Neural crest cell (in vitro differentiated cells): ENCODE results near the gene RAB29. TPM values are rescaled to one million over a fixed set of nuclear protein-coding genes. Genes with fewer than 3 reads are reported as not detected.

Source experiments
- DNase-seq: peaks from one replicate; pipeline ENCODE4 v3.0.0; 2021; ENCODE audit warnings: low read depth, mixed read lengths, low spot score
- H3K27ac Mint-ChIP-seq: one replicate; pipeline ENCODE4 v1.8.0; 2021; ENCODE audit warnings: mild to moderate bottlenecking, mixed read lengths; ENCODE audit not compliant: unreplicated experiment
- H3K27me3 Mint-ChIP-seq: 2 replicates; pipeline ENCODE4 v1.8.0; 2021; ENCODE audit warnings: low read depth, mild to moderate bottlenecking, mixed read lengths
- H3K36me3 Mint-ChIP-seq: 2 replicates; pipeline ENCODE4 v1.8.0; 2021; ENCODE audit warnings: low read depth, mild to moderate bottlenecking, mixed read lengths
- H3K4me1 Mint-ChIP-seq: 2 replicates; pipeline ENCODE4 v1.8.0; 2021; ENCODE audit warnings: mixed read lengths
- H3K4me3 Mint-ChIP-seq: one replicate; pipeline ENCODE4 v1.8.0; 2021; ENCODE audit warnings: mild to moderate bottlenecking, mixed read lengths
- H3K9me3 Mint-ChIP-seq: 2 replicates; pipeline ENCODE4 v1.8.0; 2021; ENCODE audit warnings: mixed read lengths
- total RNA-seq: library from RNA; stranded (reverse); gene quantifications from 2 replicates; pipeline ENCODE4 v1.2.1, GENCODE V29; 2021
- TF ChIP-seq, protein P1 (sequence below): fragments of 200-600 bp; sonication (generic); conservative IDR thresholded peaks from 2 replicates; pipeline ENCODE4 v1.5.0; 2021; ENCODE audit warnings: antibody characterized with exemption, mild to moderate bottlenecking

The RAB29 gene
- total RNA-seq, 1 donor from 2014 or later: 9.0 TPM

DNA sequence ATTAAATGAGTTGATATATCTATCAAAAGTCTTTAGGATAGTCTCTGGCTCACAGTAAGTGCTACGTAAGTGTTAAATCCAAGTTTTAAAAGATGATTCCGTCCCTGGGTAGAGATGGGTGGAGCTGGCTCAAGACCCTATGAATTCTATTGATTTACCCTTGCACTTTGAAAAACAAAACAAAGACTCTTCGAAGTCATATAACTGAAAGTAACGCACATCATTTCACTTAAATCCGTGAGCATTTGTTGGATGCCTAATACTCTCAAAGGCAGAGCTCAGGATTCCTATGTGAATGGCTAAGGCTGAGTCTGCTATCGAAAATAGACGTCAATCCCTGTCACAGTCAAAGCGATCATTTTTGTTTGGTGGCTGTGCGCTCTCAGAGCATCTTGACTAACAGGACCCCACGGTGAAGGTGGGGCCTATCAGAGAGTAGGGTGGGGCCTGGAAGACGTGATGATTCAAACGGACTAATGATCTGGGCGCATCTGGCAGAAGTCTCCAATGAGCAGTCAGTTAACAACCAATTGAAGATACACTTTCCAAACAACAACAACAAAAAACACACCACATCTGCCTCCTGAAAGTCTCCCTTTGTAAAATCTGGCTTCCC lies 24.1 kb downstream of the RAB29 start:
- H3K4me1 Mint-ChIP-seq: peaks cover 37% of the 10 kb centered on the region
- peaks cover 34% of the 10 kb centered on the region for H3K27me3 Mint-ChIP-seq
- TF ChIP-seq, protein P1, sequence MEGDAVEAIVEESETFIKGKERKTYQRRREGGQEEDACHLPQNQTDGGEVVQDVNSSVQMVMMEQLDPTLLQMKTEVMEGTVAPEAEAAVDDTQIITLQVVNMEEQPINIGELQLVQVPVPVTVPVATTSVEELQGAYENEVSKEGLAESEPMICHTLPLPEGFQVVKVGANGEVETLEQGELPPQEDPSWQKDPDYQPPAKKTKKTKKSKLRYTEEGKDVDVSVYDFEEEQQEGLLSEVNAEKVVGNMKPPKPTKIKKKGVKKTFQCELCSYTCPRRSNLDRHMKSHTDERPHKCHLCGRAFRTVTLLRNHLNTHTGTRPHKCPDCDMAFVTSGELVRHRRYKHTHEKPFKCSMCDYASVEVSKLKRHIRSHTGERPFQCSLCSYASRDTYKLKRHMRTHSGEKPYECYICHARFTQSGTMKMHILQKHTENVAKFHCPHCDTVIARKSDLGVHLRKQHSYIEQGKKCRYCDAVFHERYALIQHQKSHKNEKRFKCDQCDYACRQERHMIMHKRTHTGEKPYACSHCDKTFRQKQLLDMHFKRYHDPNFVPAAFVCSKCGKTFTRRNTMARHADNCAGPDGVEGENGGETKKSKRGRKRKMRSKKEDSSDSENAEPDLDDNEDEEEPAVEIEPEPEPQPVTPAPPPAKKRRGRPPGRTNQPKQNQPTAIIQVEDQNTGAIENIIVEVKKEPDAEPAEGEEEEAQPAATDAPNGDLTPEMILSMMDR: no peak
- peak overlapping the region; percentile 67 for H3K4me3 Mint-ChIP-seq
- H3K27ac Mint-ChIP-seq: peak overlapping the region; percentile 16
- no peaks in the 10 kb centered on the region for H3K9me3 Mint-ChIP-seq
- no peak for DNase-seq
- peaks cover 4% of the 10 kb centered on the region for H3K36me3 Mint-ChIP-seq

DNA sequence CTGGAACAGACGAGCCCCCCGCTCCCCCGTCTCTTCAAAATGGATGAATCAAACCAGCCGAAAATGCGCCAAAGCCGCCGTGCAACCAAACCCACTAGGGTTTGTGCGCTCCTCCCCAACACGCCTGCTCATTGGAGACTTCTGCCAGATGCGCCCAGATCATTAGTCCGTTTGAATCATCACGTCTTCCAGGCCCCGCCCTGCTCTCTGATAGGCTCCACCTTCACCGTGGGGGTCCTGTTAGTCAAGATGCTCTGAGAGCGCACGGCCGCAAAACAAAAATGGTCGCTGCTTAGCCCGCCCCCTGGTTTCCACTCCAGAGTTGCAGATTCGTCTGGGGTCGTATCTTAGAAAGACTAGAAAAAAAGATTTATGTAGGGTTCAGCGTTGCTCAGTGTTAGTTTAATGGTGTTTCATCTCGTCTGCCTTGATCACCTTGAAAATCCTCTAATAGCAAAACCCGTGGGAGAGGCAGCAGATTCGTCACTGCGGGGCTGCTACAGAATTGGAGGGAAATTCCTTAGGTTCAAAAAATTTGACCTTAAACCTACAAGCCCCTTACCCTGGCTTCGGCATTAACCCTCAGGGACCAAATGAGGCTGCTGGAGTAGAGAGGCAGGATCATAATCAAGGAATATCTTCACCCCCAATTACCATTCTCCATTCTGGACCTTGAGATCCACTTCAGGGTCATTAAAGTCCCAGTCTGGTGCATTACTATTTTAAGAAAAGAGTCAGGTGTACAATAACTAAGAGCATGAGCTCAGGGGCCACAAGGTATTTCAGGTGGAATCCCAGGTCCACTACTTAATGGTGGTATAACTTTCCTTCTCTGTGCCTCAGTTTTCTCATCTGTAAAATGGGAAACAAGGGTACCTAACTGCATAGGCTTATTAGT lies 24.9 kb downstream of the RAB29 start, which contains the start of gene NUCKS1:
TSS of gene NUCKS1 (minus strand) at position 45 of the 898 bp plus-strand sequence. CDS start 209 bp downstream, outside the sequence.
- H3K36me3 Mint-ChIP-seq: peaks cover 4% of the 10 kb centered on the region
- peak within 1 kb of the TSS; percentile 99 for H3K4me3 Mint-ChIP-seq
- H3K9me3 Mint-ChIP-seq: no peaks in the 10 kb centered on the region
- peak; percentile 94 for DNase-seq
- H3K27me3 Mint-ChIP-seq: peaks cover 26% of the 10 kb centered on the region
- peak within 1 kb of the TSS; percentile 97 for H3K27ac Mint-ChIP-seq
- H3K4me1 Mint-ChIP-seq: peaks cover 40% of the 10 kb centered on the region
- TF ChIP-seq, protein P1: no peak

DNA sequence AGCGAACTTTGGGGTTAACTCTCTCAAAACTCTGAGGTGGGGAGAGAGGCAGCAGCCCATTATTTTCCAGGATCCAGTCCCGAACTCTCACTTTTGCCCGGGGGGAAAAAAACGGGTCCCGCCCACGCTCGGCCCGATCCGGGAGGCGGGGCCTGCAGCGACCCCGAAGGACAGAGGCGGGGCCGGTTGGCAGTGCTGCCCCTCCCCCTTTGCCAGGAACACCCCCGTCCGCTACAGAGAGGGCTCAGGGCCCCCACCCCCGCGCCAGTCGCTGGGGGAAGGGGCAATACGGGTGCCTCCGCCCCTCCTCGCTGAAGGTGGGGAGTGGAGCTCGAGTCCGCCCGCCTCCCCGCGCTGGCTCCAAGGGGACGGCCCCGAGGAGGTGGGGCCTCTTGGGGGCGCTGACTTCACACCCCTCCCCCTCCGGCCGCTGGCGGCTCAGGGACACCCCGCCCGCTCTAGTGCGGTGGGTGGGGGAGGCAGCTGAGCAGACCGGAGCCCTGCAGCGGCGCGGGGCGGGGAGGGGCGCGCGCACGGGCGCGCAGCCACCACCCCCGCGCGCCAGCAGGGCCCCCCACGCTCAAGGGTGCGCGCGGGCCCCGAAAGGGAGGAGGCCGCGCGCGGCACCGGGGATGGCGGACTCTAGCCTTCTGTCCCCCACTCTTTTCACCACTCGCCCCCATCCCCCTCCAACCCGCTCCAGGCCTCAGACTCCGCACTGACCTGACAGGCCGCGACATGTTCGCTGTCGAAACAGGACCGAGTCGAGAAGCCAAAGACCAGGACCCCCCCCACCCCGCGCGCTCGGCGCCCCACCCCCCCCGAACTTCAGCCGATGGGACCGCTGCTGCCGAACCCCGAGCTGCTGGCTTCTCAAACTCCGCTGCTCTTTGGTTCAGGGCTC lies 25.8 kb downstream of the RAB29 start:
- TF ChIP-seq, protein P1: no peak
- DNase-seq: peak; percentile 90

DNA sequence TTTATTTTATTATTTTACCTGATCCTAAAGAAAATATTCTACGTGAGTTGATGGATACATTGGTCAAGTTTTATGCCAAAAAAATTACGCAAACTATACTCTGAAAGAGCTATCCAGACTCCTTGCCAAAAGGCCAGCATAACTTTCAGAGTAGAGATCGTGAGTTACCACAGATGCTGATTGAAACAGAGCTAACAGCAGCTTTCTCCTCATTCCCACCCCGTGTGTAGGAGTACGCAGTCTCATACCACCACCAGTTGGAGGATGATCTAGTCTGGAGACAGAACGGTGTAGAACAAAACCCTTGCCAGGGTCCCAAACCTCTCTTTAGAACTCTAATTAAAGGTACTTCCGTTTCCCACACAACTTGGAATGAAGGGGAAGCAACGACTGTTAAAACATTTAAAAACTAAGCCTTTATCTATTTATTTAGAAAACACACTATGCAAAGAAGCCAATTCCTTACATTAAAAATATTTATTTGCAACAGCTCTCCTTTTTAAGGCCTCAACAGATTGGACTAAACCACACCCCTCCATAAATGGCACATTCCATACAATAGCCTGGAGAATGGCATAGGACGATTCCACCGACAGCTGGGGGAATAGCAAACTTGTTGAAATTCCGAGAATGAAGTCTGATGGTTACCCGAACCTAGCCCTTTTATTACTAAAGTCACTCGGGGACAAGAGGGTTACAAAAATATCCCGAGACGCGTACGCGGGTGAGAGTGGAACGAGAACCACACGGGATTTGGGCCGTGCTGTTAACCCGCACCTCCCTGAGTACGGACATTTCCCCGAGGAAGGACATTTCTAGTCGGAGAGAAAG lies 26.7 kb downstream of the RAB29 start:
- H3K4me1 Mint-ChIP-seq: peaks cover 45% of the 10 kb centered on the region
- H3K4me3 Mint-ChIP-seq: peak overlapping the region; percentile 99
- no peak for DNase-seq
- H3K27ac Mint-ChIP-seq: peak overlapping the region; percentile 93
- H3K36me3 Mint-ChIP-seq: peaks cover 8% of the 10 kb centered on the region
- H3K9me3 Mint-ChIP-seq: no peaks in the 10 kb centered on the region
- TF ChIP-seq, protein P1: no peak
- peaks cover 12% of the 10 kb centered on the region for H3K27me3 Mint-ChIP-seq

More for the DNA sequence above, 25.8 kb downstream of the RAB29 start:
- H3K9me3 Mint-ChIP-seq: no peaks in the 10 kb centered on the region
- peaks cover 4% of the 10 kb centered on the region for H3K36me3 Mint-ChIP-seq
- H3K4me1 Mint-ChIP-seq: peaks cover 40% of the 10 kb centered on the region
- H3K27ac Mint-ChIP-seq: peak overlapping the region; percentile 97
- H3K4me3 Mint-ChIP-seq: peak overlapping the region; percentile 99
- H3K27me3 Mint-ChIP-seq: peaks cover 18% of the 10 kb centered on the region
